IMR-90 (cell line): ENCODE results near the gene ZBTB44. TPM values are rescaled to one million over a fixed set of nuclear protein-coding genes. Genes with fewer than 3 reads are reported as not detected.

Experiments used
- ATAC-seq: fragments of 200-7000 bp; cut with Tn5 transposase; 2 replicates; pipeline ENCODE4 v1.9.1; 2020; ENCODE audit warnings: low read depth, mild to moderate bottlenecking, moderate library complexity
- BruUV-seq: library from RNA; stranded (reverse); fragments of 400-500 nt; replicated peaks from 2 replicates; lab custom pipeline; 2021; lab: Mats Ljungman, UMichigan
- CTCF ChIA-PET: fragments of 300-600 bp; formaldehyde crosslinking; extraction: SDS; loops from one replicate; lab custom pipeline; 2021; ENCODE audit warnings: antibody characterized with exemption; lab: Yijun Ruan, JAX
- POLR2A ChIA-PET: fragments of 300-600 bp; sonication (Branson Sonifier 250); formaldehyde crosslinking; loops from one replicate; lab custom pipeline; 2022; ENCODE audit warnings: antibody characterized with exemption; ENCODE audit not compliant: unreplicated experiment; lab: Charles Lee
- DNase-seq: peaks from one replicate; pipeline ENCODE4 v3.0.0; 2013
- H2AFZ ChIP-seq: replicated peaks from 2 replicates; pipeline ENCODE3; 2013; ENCODE audit warnings: low read length, mild to moderate bottlenecking; ENCODE audit not compliant: poor library complexity
- H2AK5ac ChIP-seq: 2 replicates; pipeline ENCODE4 v1.6.1; 2013; ENCODE audit warnings: low read depth, low read length, inconsistent platforms
- H2AK9ac ChIP-seq: replicated peaks from 2 replicates; pipeline ENCODE3; 2013; ENCODE audit warnings: mild to moderate bottlenecking, low read depth, low read length, moderate library complexity; ENCODE audit not compliant: poor library complexity
- H2BK120ac ChIP-seq: 2 replicates; pipeline ENCODE4 v1.6.1; 2013; ENCODE audit warnings: low read depth, low read length, inconsistent platforms
- H2BK15ac ChIP-seq: 3 replicates; pipeline ENCODE4 v1.6.1; 2013; ENCODE audit warnings: low read depth, low read length, inconsistent platforms
- H2BK20ac ChIP-seq: 2 replicates; pipeline ENCODE4 v1.6.1; 2013; ENCODE audit warnings: low read depth, mild to moderate bottlenecking, inconsistent platforms, low read length, moderate library complexity
- H2BK5ac ChIP-seq: 2 replicates; pipeline ENCODE4 v1.6.1; 2013; ENCODE audit warnings: mild to moderate bottlenecking, low read depth, low read length, inconsistent platforms; ENCODE audit not compliant: poor library complexity, severe bottlenecking
- H3K14ac ChIP-seq: replicated peaks from 2 replicates; pipeline ENCODE4 v1.6.1; 2013; ENCODE audit warnings: low read depth, low read length, inconsistent platforms
- H3K18ac ChIP-seq: 2 replicates; pipeline ENCODE4 v1.6.1; 2013; ENCODE audit warnings: low read depth, low read length, control low read depth
- H3K23ac ChIP-seq: 2 replicates; pipeline ENCODE4 v1.6.1; 2013; ENCODE audit warnings: low read depth, low read length, inconsistent platforms
- H3K27ac ChIP-seq: 2 replicates; pipeline ENCODE4 v1.5.1; 2013; ENCODE audit warnings: mild to moderate bottlenecking, control low read depth, low read length; ENCODE audit not compliant: insufficient read depth
- H3K27me3 ChIP-seq: 2 replicates; pipeline ENCODE4 v1.6.1; 2013; ENCODE audit warnings: low read length; ENCODE audit not compliant: control insufficient read depth, insufficient read depth
- H3K36me3 ChIP-seq: 2 replicates; pipeline ENCODE4 v1.6.1; 2013; ENCODE audit warnings: low read length, mixed read lengths; ENCODE audit not compliant: control insufficient read depth, insufficient read depth
- H3K4ac ChIP-seq: 2 replicates; pipeline ENCODE4 v1.6.1; 2013; ENCODE audit warnings: low read depth, low read length, inconsistent platforms
- H3K4me1 ChIP-seq: 2 replicates; pipeline ENCODE4 v1.6.1; 2013; ENCODE audit warnings: low read length, mixed read lengths; ENCODE audit not compliant: control insufficient read depth, insufficient read depth
- H3K4me2 ChIP-seq: 2 replicates; pipeline ENCODE4 v1.6.1; 2013; ENCODE audit warnings: low read depth, mild to moderate bottlenecking, control low read depth, low read length, moderate library complexity
- H3K4me3 ChIP-seq: 2 replicates; pipeline ENCODE4 v1.5.1; 2013; ENCODE audit warnings: low read depth, mild to moderate bottlenecking, control low read depth, low read length, moderate library complexity; ENCODE audit not compliant: insufficient read depth
- H3K56ac ChIP-seq: 2 replicates; pipeline ENCODE4 v1.6.1; 2013; ENCODE audit warnings: low read length, inconsistent platforms; ENCODE audit not compliant: insufficient read depth; ENCODE audit errors: extremely low read depth
- H3K79me1 ChIP-seq, 2 experiments: 2 replicates each; pipeline ENCODE4 v1.6.1; 2013; ENCODE audit warnings: low read length in 2 of 2, inconsistent platforms in 1 of 2, low read depth in 1 of 2
- H3K9ac ChIP-seq: 2 replicates; pipeline ENCODE4 v1.6.1; 2013; ENCODE audit warnings: low read depth, low read length, control low read depth
- H3K9me1 ChIP-seq: 2 replicates; pipeline ENCODE4 v1.6.1; 2013; ENCODE audit warnings: low read length, inconsistent platforms; ENCODE audit not compliant: insufficient read depth
- H3K9me3 ChIP-seq: 2 replicates; pipeline ENCODE4 v1.6.1; 2013; ENCODE audit warnings: low read length; ENCODE audit not compliant: control insufficient read depth, insufficient read depth
- H4K20me1 ChIP-seq: 2 replicates; pipeline ENCODE4 v1.6.1; 2013; ENCODE audit warnings: low read length, inconsistent platforms; ENCODE audit not compliant: insufficient read depth
- H4K5ac ChIP-seq: 2 replicates; pipeline ENCODE4 v1.6.1; 2013; ENCODE audit warnings: mild to moderate bottlenecking, low read depth, low read length, control low read depth
- H4K8ac ChIP-seq, 2 experiments: 2 replicates each; pipeline ENCODE4 v1.6.1; 2013; ENCODE audit warnings: low read depth in 2 of 2, low read length in 2 of 2, control low read depth in 1 of 2, inconsistent platforms in 1 of 2
- H4K91ac ChIP-seq: 2 replicates; pipeline ENCODE4 v1.6.1; 2013; ENCODE audit warnings: low read depth, low read length, inconsistent platforms; ENCODE audit not compliant: insufficient read depth
- BHLHE40 ChIP-seq: fragments of 150-350 bp; IDR thresholded peaks from 2 replicates; pipeline ENCODE4 v1.6.1; 2016; ENCODE audit warnings: mild to moderate bottlenecking, low read depth, low read length
- CEBPB ChIP-seq: IDR thresholded peaks from 2 replicates; pipeline ENCODE4 v1.6.1; 2012; ENCODE audit warnings: low read depth, low read length, improper control_type of control experiment
- CHD1 ChIP-seq: IDR thresholded peaks from 2 replicates; pipeline ENCODE4 v1.6.1; 2012; ENCODE audit warnings: low read depth, low read length, improper control_type of control experiment
- ELK1 ChIP-seq: fragments of 150-350 bp; IDR thresholded peaks from 2 replicates; pipeline ENCODE4 v1.6.1; 2016; ENCODE audit warnings: low read depth, mild to moderate bottlenecking, low read length, moderate library complexity, borderline replicate concordance
- FOS ChIP-seq: fragments of 150-350 bp; IDR thresholded peaks from 2 replicates; pipeline ENCODE4 v1.6.1; 2016; ENCODE audit warnings: low read depth, low read length
- MXI1 ChIP-seq: IDR thresholded peaks from 2 replicates; pipeline ENCODE4 v1.6.1; 2012; ENCODE audit warnings: low read depth, mild to moderate bottlenecking, low read length, moderate library complexity, borderline replicate concordance
- NFE2L2 ChIP-seq: fragments of 150-350 bp; IDR thresholded peaks from 2 replicates; pipeline ENCODE4 v1.6.1; 2016; ENCODE audit warnings: low read depth, mild to moderate bottlenecking, low read length
- POLR2A ChIP-seq: IDR thresholded peaks from 2 replicates; pipeline ENCODE4 v1.6.1; 2012; ENCODE audit warnings: mild to moderate bottlenecking, low read depth, low read length
- RAD21 ChIP-seq: IDR thresholded peaks from 2 replicates; pipeline ENCODE4 v1.6.1; 2012; ENCODE audit warnings: low read length, improper control_type of control experiment
- RCOR1 ChIP-seq: IDR thresholded peaks from 2 replicates; pipeline ENCODE4 v1.6.1; 2012; ENCODE audit warnings: mild to moderate bottlenecking, low read length, improper control_type of control experiment; ENCODE audit not compliant: insufficient replicate concordance
- RFX5 ChIP-seq: IDR thresholded peaks from 2 replicates; pipeline ENCODE4 v1.8.0; 2012; ENCODE audit warnings: low read depth, mild to moderate bottlenecking, low read length, moderate library complexity
- SMC3 ChIP-seq: fragments of 150-350 bp; IDR thresholded peaks from 2 replicates; pipeline ENCODE4 v1.6.1; 2016; ENCODE audit warnings: low read depth, mild to moderate bottlenecking, antibody characterized with exemption, low read length, moderate library complexity
- WGBS, 2 experiments: methylation state at CpG; one replicate each; pipeline versions ENCODE4 v1.1.5 to v1.1.7; 2013; ENCODE audit warnings: missing lambda C conversion rate in 2 of 2; ENCODE audit not compliant: insufficient read length in 1 of 2; ENCODE audit errors: extremely low coverage in 2 of 2; 5-methylcytosine and 5-hydroxymethylcytosine counted together
- dilution Hi-C: fragments of 300-500 bp; cut with HindIII; formaldehyde crosslinking; loops from one replicate; pipeline ENCODE4 v1.14.3; 2018; ENCODE audit warnings: low sequenced_read_pairs; ENCODE audit not compliant: unreplicated experiment
- in situ Hi-C: fragments of 300-500 bp; cut with MboI; formaldehyde crosslinking; loops from 3 replicates; pipeline ENCODE4 v1.14.3; 2019; ENCODE audit warnings: low sequenced_read_pairs, inconsistent platforms, mixed read lengths
- intact Hi-C: fragments of 100-400 bp; cut with micrococcal nuclease; formaldehyde crosslinking; loops from 2 replicates; pipeline ENCODE4 v1.10.0; 2022
- polyA plus RNA-seq, 3 experiments: library from polyadenylated mRNA; depleted of rRNA; stranded (reverse); fragments of >200 nt; gene quantifications; 2 replicates each; pipeline ENCODE4 v1.2.3, GENCODE V29; 2012; ENCODE audit warnings: low replicate concordance in 1 of 3
- total RNA-seq: library from RNA; depleted of rRNA; stranded (reverse); fragments of >200 nt; gene quantifications from 2 replicates; pipeline ENCODE4 v1.2.3, GENCODE V29; 2012
- TF ChIP-seq, protein P1 (sequence below): conservative IDR thresholded peaks from 2 replicates; pipeline ENCODE4 v1.5.1; 2012; ENCODE audit warnings: mild to moderate bottlenecking, low read depth, low read length, improper control_type of control experiment

The ZBTB44 gene
- total and polyA plus RNA-seq, 2 of the 4 experiments (the other 2 are of a cell fraction), result 6.9 to 23.3 TPM

GRCh38 chr11:130191896-130192295 lies 122.8 kb downstream of the ZBTB44 start:
- Histone ChIP-seq H3K79me1 (no peaks in the 10 kb centered on the region), H2AK9ac (no peak overlapping the region), H3K4me2 (no peak overlapping the region), H3K18ac (no peak overlapping the region), H4K5ac (no peak overlapping the region), H3K9me3 (no peaks in the 10 kb centered on the region), H3K4me3 (no peak overlapping the region), H3K4me1 (no peaks in the 10 kb centered on the region), H2BK15ac (no peak overlapping the region), H2AFZ (no peak overlapping the region), H3K4ac (no peak overlapping the region), H4K20me1 (no peaks in the 10 kb centered on the region), H4K8ac (no peak overlapping the region), H3K36me3 (no peaks in the 10 kb centered on the region), H3K27ac (no peak overlapping the region), H3K27me3 (peaks cover 13% of the 10 kb centered on the region), H2AK5ac (no peak overlapping the region), H4K91ac (no peak overlapping the region), H3K23ac (no peak overlapping the region), H2BK5ac (no peak overlapping the region), H3K9me1 (no peaks in the 10 kb centered on the region), H3K56ac (no peak overlapping the region), H2BK120ac (no peak overlapping the region), H3K9ac (no peak overlapping the region), H2BK20ac (no peak overlapping the region), H3K14ac (no peak overlapping the region)
- in situ Hi-C loops (no loop called here), dilution Hi-C loops (no loop called here), intact Hi-C loops (no loop called here)
- DNase-seq (no peak), ATAC-seq (no peak)
- ChIA-PET POLR2A (no interaction called here), CTCF (no interaction called here)
- TF ChIP-seq SMC3 (no peak), MXI1 (no peak), ELK1 (no peak), CHD1 (no peak), CEBPB (no peak), RCOR1 (no peak), FOS (no peak), POLR2A (no peak), RAD21 (no peak), RFX5 (no peak), NFE2L2 (no peak), BHLHE40 (no peak)
- TF ChIP-seq, protein P1, sequence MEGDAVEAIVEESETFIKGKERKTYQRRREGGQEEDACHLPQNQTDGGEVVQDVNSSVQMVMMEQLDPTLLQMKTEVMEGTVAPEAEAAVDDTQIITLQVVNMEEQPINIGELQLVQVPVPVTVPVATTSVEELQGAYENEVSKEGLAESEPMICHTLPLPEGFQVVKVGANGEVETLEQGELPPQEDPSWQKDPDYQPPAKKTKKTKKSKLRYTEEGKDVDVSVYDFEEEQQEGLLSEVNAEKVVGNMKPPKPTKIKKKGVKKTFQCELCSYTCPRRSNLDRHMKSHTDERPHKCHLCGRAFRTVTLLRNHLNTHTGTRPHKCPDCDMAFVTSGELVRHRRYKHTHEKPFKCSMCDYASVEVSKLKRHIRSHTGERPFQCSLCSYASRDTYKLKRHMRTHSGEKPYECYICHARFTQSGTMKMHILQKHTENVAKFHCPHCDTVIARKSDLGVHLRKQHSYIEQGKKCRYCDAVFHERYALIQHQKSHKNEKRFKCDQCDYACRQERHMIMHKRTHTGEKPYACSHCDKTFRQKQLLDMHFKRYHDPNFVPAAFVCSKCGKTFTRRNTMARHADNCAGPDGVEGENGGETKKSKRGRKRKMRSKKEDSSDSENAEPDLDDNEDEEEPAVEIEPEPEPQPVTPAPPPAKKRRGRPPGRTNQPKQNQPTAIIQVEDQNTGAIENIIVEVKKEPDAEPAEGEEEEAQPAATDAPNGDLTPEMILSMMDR, result no peak
- BruUV-seq, result no TSS peak
- WGBS, 2 experiments, result 100% methylated on average over 1 of the region's 14 CpGs; no CpG with 5 or more reads in 1 of the 2 experiments
